ENCODE data around the gene TTC17.

TTC17 gene

DNA sequence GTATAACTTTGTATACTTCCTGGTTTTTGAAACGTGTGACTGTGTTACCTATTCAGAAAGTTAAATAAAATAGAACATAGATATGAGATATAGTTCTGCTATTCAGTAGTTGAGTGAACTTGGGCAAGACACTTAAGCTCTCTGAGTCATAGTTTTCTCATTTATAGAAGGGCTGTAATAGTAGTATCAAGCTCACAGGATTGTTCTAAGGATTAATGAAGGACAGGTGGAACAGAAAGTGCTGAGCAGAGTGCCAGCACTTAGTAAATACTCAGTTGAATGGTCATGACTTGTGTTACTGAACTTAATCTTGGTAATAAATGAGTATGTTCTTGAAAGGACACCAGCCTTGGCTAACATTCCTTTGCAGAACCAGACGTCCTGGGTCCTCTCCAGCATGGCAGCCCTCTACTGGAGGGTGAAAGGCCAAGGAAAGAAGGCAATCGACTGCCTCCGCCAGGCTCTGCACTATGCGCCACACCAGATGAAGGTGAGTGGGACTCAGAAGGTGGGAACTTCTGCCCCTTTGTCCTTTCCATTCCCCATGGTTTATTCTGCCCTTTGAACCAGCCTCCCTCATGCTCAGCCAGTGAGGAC lies 131.2 kb downstream of the TTC17 start:
- Histone ChIP-seq H3K36me3 (ENCODE audit: control insufficient read depth, insufficient read depth, low read length) (peaks cover 18% of the 10 kb centered on the region), H3K9ac (ENCODE audit: low read depth, low read length) (no peak overlapping the region), H3K9me3 (ENCODE audit: control insufficient read depth, insufficient read depth, low read length) (no peaks in the 10 kb centered on the region)

DNA sequence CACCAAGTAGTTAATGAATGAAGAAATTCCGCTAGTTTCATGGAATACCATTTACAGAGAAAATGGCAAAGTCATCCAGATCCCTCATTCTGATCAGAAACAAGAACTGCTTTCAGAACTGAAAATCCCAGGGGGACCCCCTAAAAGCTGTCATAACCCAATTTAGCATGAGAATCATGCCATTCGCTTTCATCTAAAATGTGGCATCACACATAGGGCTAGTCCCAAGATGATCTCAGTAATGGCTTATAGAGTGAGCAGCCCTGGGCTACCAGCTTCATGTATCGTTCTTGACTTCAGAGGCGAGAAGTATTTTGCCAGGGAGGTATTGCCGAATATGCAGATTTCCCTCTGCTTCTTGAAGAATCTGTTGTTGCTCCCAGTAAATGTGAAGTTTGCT lies 134.0 kb downstream of the TTC17 start:
- no peaks in the 10 kb centered on the region for H3K27me3 ChIP-seq (ENCODE audit: control insufficient read depth, insufficient read depth, low read length)
- peaks cover 18% of the 10 kb centered on the region for H3K36me3 ChIP-seq (ENCODE audit: control insufficient read depth, insufficient read depth, low read length)

More for the DNA sequence above, 131.2 kb downstream of the TTC17 start:
- Histone ChIP-seq H3K4me3 (ENCODE audit: low read depth, low read length) (no peak overlapping the region), H3K4me1 (ENCODE audit: control insufficient read depth, insufficient read depth, low read length) (no peaks in the 10 kb centered on the region), H3K27me3 (ENCODE audit: control insufficient read depth, insufficient read depth, low read length) (no peaks in the 10 kb centered on the region)

DNA sequence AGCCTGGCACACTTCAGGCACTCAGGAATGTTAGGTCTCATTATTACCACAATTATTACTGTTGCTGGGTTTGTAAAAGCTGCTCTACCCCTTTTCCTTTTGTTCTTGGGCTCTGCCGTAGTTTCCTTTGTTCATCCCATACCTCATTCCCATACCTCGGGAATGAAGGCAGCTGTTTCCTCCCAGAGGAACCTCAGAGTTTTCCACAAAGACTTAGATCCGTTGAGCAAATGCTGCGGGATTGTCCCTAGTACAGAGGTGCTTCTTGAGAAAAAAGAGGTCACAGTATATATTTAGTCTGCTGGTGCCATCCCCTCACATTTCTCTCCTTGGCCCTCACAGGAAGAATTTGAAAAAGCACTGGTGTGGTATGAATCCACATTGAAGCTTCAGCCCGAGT lies 134.7 kb downstream of the TTC17 start:
- H3K9me3 ChIP-seq (ENCODE audit: control insufficient read depth, insufficient read depth, low read length): no peaks in the 10 kb centered on the region
- H3K27me3 ChIP-seq (ENCODE audit: control insufficient read depth, insufficient read depth, low read length): no peaks in the 10 kb centered on the region
- peaks cover 18% of the 10 kb centered on the region for H3K36me3 ChIP-seq (ENCODE audit: control insufficient read depth, insufficient read depth, low read length)
- H3K9ac ChIP-seq (ENCODE audit: low read depth, low read length): no peak overlapping the region
- H3K4me3 ChIP-seq (ENCODE audit: low read depth, low read length): no peak overlapping the region
- no peaks in the 10 kb centered on the region for H3K4me1 ChIP-seq (ENCODE audit: control insufficient read depth, insufficient read depth, low read length)

More for the DNA sequence above, 134.0 kb downstream of the TTC17 start:
- Histone ChIP-seq H3K4me1 (ENCODE audit: control insufficient read depth, insufficient read depth, low read length) (no peaks in the 10 kb centered on the region), H3K9ac (ENCODE audit: low read depth, low read length) (no peak overlapping the region), H3K4me3 (ENCODE audit: low read depth, low read length) (no peak overlapping the region), H3K9me3 (ENCODE audit: control insufficient read depth, insufficient read depth, low read length) (no peaks in the 10 kb centered on the region)

DNA sequence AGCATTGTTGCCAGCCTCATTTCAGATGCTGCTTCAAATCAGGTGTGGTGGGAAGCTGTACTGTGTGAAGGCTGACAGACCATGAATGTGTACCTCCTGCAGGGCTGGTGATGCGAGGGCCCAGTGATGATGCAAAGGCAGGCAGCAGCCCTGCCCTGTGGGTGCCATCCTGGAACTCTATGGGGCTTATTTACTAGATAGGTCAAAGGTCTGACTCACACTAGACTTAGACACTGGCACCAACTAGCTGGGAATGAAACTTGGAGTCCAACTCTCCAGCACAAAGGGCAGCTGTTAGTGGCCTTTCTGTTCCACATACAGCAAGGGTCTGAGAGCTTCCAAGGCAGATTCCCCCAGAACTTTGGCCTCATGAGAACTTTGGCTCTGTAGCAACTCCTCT lies 138.4 kb downstream of the TTC17 start:
- H3K4me3 ChIP-seq (ENCODE audit: low read depth, low read length): no peak overlapping the region
- no peaks in the 10 kb centered on the region for H3K4me1 ChIP-seq (ENCODE audit: control insufficient read depth, insufficient read depth, low read length)
- H3K9me3 ChIP-seq (ENCODE audit: control insufficient read depth, insufficient read depth, low read length): no peaks in the 10 kb centered on the region
- H3K27me3 ChIP-seq (ENCODE audit: control insufficient read depth, insufficient read depth, low read length): peaks cover 2% of the 10 kb centered on the region
- peaks cover 3% of the 10 kb centered on the region for H3K36me3 ChIP-seq (ENCODE audit: control insufficient read depth, insufficient read depth, low read length)
- H3K9ac ChIP-seq (ENCODE audit: low read depth, low read length): no peak overlapping the region

DNA sequence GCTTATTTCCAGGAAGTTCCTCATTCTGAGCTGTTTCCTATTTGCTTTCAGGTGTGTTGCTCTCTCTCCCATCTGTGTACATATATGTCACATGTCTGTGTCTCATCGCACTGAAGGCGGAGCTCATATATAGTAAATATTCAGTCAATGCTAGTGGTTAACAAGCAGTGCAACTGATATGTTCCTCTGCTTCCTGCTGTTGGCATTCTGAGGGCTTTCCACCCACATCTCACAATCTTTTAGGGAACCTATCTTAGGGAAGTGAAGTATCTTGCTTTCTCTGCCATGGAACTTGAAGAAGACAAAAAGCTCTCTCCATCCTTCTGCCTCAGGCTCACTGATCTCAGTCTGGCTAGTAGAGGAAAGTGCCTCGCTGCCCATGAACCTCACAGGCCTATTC lies 139.8 kb downstream of the TTC17 start:
- no peak overlapping the region for H3K9ac ChIP-seq (ENCODE audit: low read depth, low read length)
- peaks cover 2% of the 10 kb centered on the region for H3K27me3 ChIP-seq (ENCODE audit: control insufficient read depth, insufficient read depth, low read length)
- no peaks in the 10 kb centered on the region for H3K9me3 ChIP-seq (ENCODE audit: control insufficient read depth, insufficient read depth, low read length)
- no peaks in the 10 kb centered on the region for H3K4me1 ChIP-seq (ENCODE audit: control insufficient read depth, insufficient read depth, low read length)
- peaks cover 3% of the 10 kb centered on the region for H3K36me3 ChIP-seq (ENCODE audit: control insufficient read depth, insufficient read depth, low read length)
- no peak overlapping the region for H3K4me3 ChIP-seq (ENCODE audit: low read depth, low read length)

DNA sequence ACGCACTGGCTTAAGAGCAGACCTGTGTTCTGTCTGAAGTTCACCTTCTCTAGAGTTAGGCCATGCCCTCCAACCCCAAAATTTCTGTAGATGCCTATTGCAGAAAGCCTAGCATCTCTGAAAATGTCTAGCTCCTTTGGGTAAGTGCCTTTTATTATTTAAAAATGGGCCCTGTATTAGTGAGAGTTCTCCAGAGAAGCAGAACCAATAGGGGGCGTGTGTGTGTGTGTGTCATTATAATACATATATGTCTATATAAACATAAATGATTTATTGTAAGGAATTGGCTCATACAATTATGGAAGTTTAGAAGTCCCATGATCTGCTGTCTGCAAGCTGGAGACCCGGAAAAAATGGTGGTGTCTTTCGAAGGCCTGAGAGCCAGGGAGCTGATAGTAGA lies 144.7 kb downstream of the TTC17 start:
- Histone ChIP-seq H3K9ac (ENCODE audit: low read depth, low read length) (no peak overlapping the region), H3K36me3 (ENCODE audit: control insufficient read depth, insufficient read depth, low read length) (no peaks in the 10 kb centered on the region)

DNA sequence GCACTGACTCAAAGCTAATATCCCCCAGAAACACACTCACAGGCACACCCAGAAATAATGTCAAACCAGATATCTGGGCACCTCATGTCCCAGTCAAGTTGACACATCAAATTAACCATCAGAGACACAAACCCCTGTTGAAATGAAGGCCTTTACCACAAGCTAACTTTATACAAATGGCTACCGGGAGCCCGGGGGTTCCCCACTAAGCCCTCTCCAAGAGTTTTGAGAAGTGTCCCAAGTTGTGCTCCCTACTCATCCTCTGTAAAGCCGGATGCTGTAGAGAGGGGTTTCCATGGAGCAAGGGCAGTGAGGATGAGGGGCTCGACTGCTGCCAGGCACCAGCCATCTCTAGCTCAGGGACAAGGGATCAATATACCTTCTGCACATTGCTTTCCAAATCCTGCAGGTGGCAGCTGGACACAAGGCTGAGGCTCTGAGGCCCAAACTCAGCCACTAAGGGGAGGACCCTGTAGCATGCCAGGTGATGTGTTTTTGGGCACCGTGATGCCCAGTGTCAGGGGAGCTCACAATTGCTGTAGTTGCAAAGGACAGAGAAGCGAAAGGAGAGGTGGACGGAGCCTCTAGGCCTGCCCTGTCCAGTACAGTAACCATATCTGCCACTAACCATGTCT lies 145.7 kb downstream of the TTC17 start:
- no peak overlapping the region for H3K4me3 ChIP-seq (ENCODE audit: low read depth, low read length)
- no peak overlapping the region for H3K9ac ChIP-seq (ENCODE audit: low read depth, low read length)
- peaks cover 2% of the 10 kb centered on the region for H3K27me3 ChIP-seq (ENCODE audit: control insufficient read depth, insufficient read depth, low read length)
- no peaks in the 10 kb centered on the region for H3K9me3 ChIP-seq (ENCODE audit: control insufficient read depth, insufficient read depth, low read length)
- no peaks in the 10 kb centered on the region for H3K4me1 ChIP-seq (ENCODE audit: control insufficient read depth, insufficient read depth, low read length)
- no peaks in the 10 kb centered on the region for H3K36me3 ChIP-seq (ENCODE audit: control insufficient read depth, insufficient read depth, low read length)

More for the DNA sequence above, 144.7 kb downstream of the TTC17 start:
- Histone ChIP-seq H3K4me1 (ENCODE audit: control insufficient read depth, insufficient read depth, low read length) (no peaks in the 10 kb centered on the region), H3K9me3 (ENCODE audit: control insufficient read depth, insufficient read depth, low read length) (no peaks in the 10 kb centered on the region), H3K27me3 (ENCODE audit: control insufficient read depth, insufficient read depth, low read length) (peaks cover 2% of the 10 kb centered on the region), H3K4me3 (ENCODE audit: low read depth, low read length) (no peak overlapping the region)

DNA sequence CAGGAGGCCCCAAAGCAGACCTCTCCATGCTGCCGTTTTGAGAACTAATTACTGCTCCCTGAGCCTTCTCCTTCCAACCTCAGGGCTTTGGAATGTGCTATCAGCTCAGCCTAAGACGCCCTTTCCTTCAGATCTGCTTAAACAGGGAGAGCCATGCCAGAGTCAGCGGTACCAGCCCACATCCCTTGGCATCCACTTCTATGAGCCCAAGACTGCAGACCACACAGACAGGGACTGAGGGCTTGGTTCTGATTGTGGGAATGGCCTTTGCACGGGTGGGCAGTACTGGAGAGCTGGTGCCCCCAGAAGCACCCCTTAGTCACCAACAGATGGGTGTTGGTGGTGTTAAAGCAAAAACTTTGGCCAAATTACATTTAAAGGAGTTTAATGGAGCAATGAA lies 146.5 kb downstream of the TTC17 start:
- Histone ChIP-seq H3K36me3 (ENCODE audit: control insufficient read depth, insufficient read depth, low read length) (no peaks in the 10 kb centered on the region), H3K27me3 (ENCODE audit: control insufficient read depth, insufficient read depth, low read length) (peaks cover 2% of the 10 kb centered on the region), H3K9ac (ENCODE audit: low read depth, low read length) (no peak overlapping the region), H3K9me3 (ENCODE audit: control insufficient read depth, insufficient read depth, low read length) (no peaks in the 10 kb centered on the region), H3K4me1 (ENCODE audit: control insufficient read depth, insufficient read depth, low read length) (no peaks in the 10 kb centered on the region), H3K4me3 (ENCODE audit: low read depth, low read length) (no peak overlapping the region)

DNA sequence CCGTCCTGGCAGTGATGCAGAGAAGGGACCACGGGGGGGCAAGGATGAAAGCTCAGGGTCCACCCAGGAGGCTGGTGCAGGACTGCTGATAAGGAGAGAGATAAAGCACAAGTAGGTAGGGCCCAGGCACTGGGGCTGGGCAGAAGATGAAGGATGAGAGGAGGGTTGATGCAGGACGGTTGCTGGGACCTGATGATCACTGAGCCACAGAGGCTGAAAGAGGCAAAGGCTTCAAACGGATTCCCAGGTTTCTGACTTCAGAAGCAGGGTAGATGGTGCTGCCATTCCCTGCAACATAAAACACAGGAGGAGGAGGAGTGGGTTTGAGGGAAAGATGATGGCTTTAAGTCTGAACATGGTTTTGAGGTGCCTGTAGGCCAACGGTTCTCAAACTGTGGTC lies 148.5 kb downstream of the TTC17 start:
- no peaks in the 10 kb centered on the region for H3K9me3 ChIP-seq (ENCODE audit: control insufficient read depth, insufficient read depth, low read length)
- H3K4me1 ChIP-seq (ENCODE audit: control insufficient read depth, insufficient read depth, low read length): no peaks in the 10 kb centered on the region
- H3K36me3 ChIP-seq (ENCODE audit: control insufficient read depth, insufficient read depth, low read length): no peaks in the 10 kb centered on the region
- no peak overlapping the region for H3K4me3 ChIP-seq (ENCODE audit: low read depth, low read length)
- no peak overlapping the region for H3K9ac ChIP-seq (ENCODE audit: low read depth, low read length)
- no peaks in the 10 kb centered on the region for H3K27me3 ChIP-seq (ENCODE audit: control insufficient read depth, insufficient read depth, low read length)

DNA sequence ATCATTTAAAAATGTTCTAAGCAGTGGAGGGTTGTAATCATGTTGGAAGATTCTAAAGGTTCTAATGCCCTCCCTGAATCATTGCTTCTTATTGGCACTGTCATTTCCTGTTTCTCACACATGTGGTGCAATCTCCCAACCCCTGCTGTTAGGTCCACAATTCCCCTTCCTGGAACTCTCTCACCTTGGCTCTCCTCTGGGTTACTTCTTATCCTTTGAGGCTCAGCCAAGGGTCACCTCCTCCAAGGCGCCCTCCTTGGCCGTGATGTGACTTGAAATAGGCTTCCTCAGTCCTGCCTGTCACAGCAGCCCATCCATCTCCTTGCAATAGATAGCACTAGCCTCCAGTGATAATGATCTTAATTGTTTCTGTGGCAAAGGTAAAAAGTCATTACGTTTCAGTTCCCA lies 149.8 kb downstream of the TTC17 start:
- Histone ChIP-seq H3K4me1 (ENCODE audit: control insufficient read depth, insufficient read depth, low read length) (no peaks in the 10 kb centered on the region), H3K9me3 (ENCODE audit: control insufficient read depth, insufficient read depth, low read length) (no peaks in the 10 kb centered on the region), H3K9ac (ENCODE audit: low read depth, low read length) (no peak overlapping the region), H3K4me3 (ENCODE audit: low read depth, low read length) (no peak overlapping the region), H3K27me3 (ENCODE audit: control insufficient read depth, insufficient read depth, low read length) (no peaks in the 10 kb centered on the region), H3K36me3 (ENCODE audit: control insufficient read depth, insufficient read depth, low read length) (no peaks in the 10 kb centered on the region)

DNA sequence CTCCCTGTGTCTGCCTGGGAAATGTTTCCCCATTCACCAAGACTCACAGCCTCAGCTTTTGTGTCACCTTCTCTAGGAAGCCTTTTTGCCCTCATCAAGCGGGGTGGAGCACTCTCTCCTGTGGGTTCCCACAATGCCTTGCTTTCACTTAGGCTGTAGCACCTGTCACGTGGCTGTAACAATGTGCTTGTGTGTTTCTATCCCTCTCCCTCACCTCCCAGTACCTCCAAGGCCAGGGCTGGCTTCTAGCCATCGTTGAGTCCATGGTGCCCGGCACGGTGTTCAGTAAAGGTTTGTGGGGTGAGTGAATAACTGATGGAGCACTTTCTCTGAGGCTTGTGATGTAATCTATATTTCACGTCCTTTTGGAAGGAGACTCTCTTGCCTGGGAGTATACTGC lies 153.2 kb downstream of the TTC17 start:
- Histone ChIP-seq H3K27me3 (ENCODE audit: control insufficient read depth, insufficient read depth, low read length) (no peaks in the 10 kb centered on the region), H3K4me1 (ENCODE audit: control insufficient read depth, insufficient read depth, low read length) (no peaks in the 10 kb centered on the region), H3K4me3 (ENCODE audit: low read depth, low read length) (no peak overlapping the region), H3K9ac (ENCODE audit: low read depth, low read length) (no peak overlapping the region), H3K36me3 (ENCODE audit: control insufficient read depth, insufficient read depth, low read length) (no peaks in the 10 kb centered on the region), H3K9me3 (ENCODE audit: control insufficient read depth, insufficient read depth, low read length) (no peaks in the 10 kb centered on the region)

DNA sequence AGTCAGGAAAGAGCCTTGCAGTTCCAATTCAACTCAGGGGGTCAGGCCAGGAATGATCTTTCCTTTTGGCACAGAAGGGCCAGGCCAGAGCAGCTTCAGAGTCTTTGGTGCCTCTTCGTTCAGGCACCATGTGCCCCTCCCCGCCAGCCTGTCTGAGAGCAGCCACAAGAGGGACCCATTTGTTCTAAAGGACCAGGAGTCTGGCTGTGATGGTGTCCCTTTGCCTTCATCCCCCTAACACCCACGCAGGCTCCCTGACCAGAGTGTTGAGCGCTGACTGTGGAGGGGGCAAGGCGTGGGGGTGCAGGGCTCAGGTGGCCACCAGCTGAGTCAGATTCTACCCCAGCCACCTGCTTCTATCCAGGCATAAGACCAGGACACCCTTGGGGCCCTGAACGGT lies 156.4 kb downstream of the TTC17 start:
- no peaks in the 10 kb centered on the region for H3K36me3 ChIP-seq (ENCODE audit: control insufficient read depth, insufficient read depth, low read length)
- H3K4me3 ChIP-seq (ENCODE audit: low read depth, low read length): no peak overlapping the region
- H3K9ac ChIP-seq (ENCODE audit: low read depth, low read length): no peak overlapping the region
- no peaks in the 10 kb centered on the region for H3K27me3 ChIP-seq (ENCODE audit: control insufficient read depth, insufficient read depth, low read length)
- H3K4me1 ChIP-seq (ENCODE audit: control insufficient read depth, insufficient read depth, low read length): no peaks in the 10 kb centered on the region
- H3K9me3 ChIP-seq (ENCODE audit: control insufficient read depth, insufficient read depth, low read length): no peaks in the 10 kb centered on the region
